Neuronal stem cell (in vitro differentiated cells): Measurements from ENCODE around the gene RNF123.

Experiments used
- DNase-seq: peaks from one replicate; pipeline ENCODE4 v3.0.0-alpha.2; 2013; ENCODE audit warnings: low spot score
- H2AFZ ChIP-seq: one replicate; pipeline ENCODE4 v1.6.1; 2013; ENCODE audit warnings: mild to moderate bottlenecking, low read length, inconsistent platforms
- H2AK5ac ChIP-seq: 2 replicates; pipeline ENCODE4 v1.6.1; 2013; ENCODE audit warnings: low read depth, mild to moderate bottlenecking, inconsistent platforms, low read length, moderate library complexity, mixed read lengths
- H2BK120ac ChIP-seq: 2 replicates; pipeline ENCODE4 v1.6.1; 2013; ENCODE audit warnings: low read depth, mild to moderate bottlenecking, inconsistent platforms, low read length, moderate library complexity, mixed read lengths
- H2BK12ac ChIP-seq: one replicate; pipeline ENCODE4 v1.6.1; 2013; ENCODE audit warnings: low read length, inconsistent platforms
- H2BK15ac ChIP-seq: 2 replicates; pipeline ENCODE4 v1.6.1; 2013; ENCODE audit warnings: mild to moderate bottlenecking, low read length, inconsistent platforms, mixed read lengths
- H2BK5ac ChIP-seq: one replicate; pipeline ENCODE4 v1.6.1; 2013; ENCODE audit warnings: inconsistent platforms, mild to moderate bottlenecking, low read length, moderate library complexity
- H3K14ac ChIP-seq: one replicate; pipeline ENCODE4 v1.6.1; 2013; ENCODE audit warnings: low read length, inconsistent platforms
- H3K18ac ChIP-seq: 2 replicates; pipeline ENCODE4 v1.6.1; 2013; ENCODE audit warnings: low read length, inconsistent platforms
- H3K23ac ChIP-seq: 2 replicates; pipeline ENCODE4 v1.6.1; 2013; ENCODE audit warnings: low read depth, mild to moderate bottlenecking, mixed read lengths, low read length, inconsistent platforms; ENCODE audit not compliant: poor library complexity
- H3K27ac ChIP-seq: replicated peaks from 3 replicates; pipeline ENCODE4 v1.5.1; 2013; ENCODE audit warnings: low read length, inconsistent platforms
- H3K27me3 ChIP-seq, 3 experiments: 2 replicates each; pipeline ENCODE4 v1.6.1; 2013; ENCODE audit warnings: low read length in 3 of 3, mild to moderate bottlenecking in 2 of 3, inconsistent platforms in 1 of 3, low read depth in 1 of 3, mixed read lengths in 1 of 3, moderate library complexity in 1 of 3; ENCODE audit not compliant: control insufficient read depth in 3 of 3, insufficient read depth in 3 of 3
- H3K36me3 ChIP-seq, 2 donors: replicated peaks in 1 of 2; 2 replicates each; pipeline ENCODE4 v1.6.1; 2013; ENCODE audit warnings: low read length in 2 of 2; ENCODE audit not compliant: control insufficient read depth in 2 of 2, insufficient read depth in 2 of 2
- H3K4ac ChIP-seq: 2 replicates; pipeline ENCODE4 v1.6.1; 2013; ENCODE audit warnings: inconsistent platforms, mild to moderate bottlenecking, low read length, moderate library complexity
- H3K4me1 ChIP-seq, 2 donors: 1 replicate in 1 of 2; 2 replicates in 1 of 2; pipeline ENCODE4 v1.6.1; 2013; ENCODE audit warnings: low read length in 2 of 2, low read depth in 1 of 2; ENCODE audit not compliant: control insufficient read depth in 2 of 2, insufficient read depth in 1 of 2
- H3K4me2 ChIP-seq: one replicate; pipeline ENCODE4 v1.6.1; 2013; ENCODE audit warnings: mild to moderate bottlenecking, low read length, inconsistent platforms; ENCODE audit not compliant: insufficient read depth, poor library complexity, severe bottlenecking
- H3K4me3 ChIP-seq, 2 donors: 2 replicates each; pipeline ENCODE4 v1.5.1; 2013; ENCODE audit warnings: low read length in 2 of 2, mild to moderate bottlenecking in 2 of 2, inconsistent platforms in 1 of 2, moderate library complexity in 1 of 2
- H3K79me1 ChIP-seq: one replicate; pipeline ENCODE4 v1.6.1; 2013; ENCODE audit warnings: low read depth, mild to moderate bottlenecking, inconsistent platforms, low read length, moderate library complexity
- H3K9ac ChIP-seq: one replicate; pipeline ENCODE4 v1.6.1; 2013; ENCODE audit warnings: mild to moderate bottlenecking, low read depth, low read length, inconsistent platforms; ENCODE audit not compliant: poor library complexity
- H3K9me3 ChIP-seq, 2 donors: replicated peaks in 1 of 2; 2 replicates each; pipeline versions ENCODE3 to v1.6.1; 2013; ENCODE audit warnings: low read length in 2 of 2, mild to moderate bottlenecking in 2 of 2, inconsistent platforms in 1 of 2, low read depth in 1 of 2, mixed read lengths in 1 of 2, moderate library complexity in 1 of 2; ENCODE audit not compliant: control insufficient read depth in 2 of 2, insufficient read depth in 1 of 2
- H4K8ac ChIP-seq: one replicate; pipeline ENCODE4 v1.6.1; 2013; ENCODE audit warnings: low read depth, mild to moderate bottlenecking, inconsistent platforms, low read length, moderate library complexity
- H4K91ac ChIP-seq: one replicate; pipeline ENCODE4 v1.6.1; 2013; ENCODE audit warnings: low read length, low read depth, mild to moderate bottlenecking, inconsistent platforms; ENCODE audit not compliant: poor library complexity
- WGBS, 2 donors: extraction: QIAGEN DNeasy Blood & Tissue Kit; methylation state at CpG; one replicate each; pipeline ENCODE4 v1.1.7; 2013; ENCODE audit warnings: missing lambda C conversion rate in 2 of 2, mixed read lengths in 1 of 2; ENCODE audit not compliant: insufficient read length in 2 of 2, insufficient replicate concordance in 1 of 2; ENCODE audit errors: extremely low coverage in 2 of 2; 5-methylcytosine and 5-hydroxymethylcytosine counted together

Gene RNF123

DNA sequence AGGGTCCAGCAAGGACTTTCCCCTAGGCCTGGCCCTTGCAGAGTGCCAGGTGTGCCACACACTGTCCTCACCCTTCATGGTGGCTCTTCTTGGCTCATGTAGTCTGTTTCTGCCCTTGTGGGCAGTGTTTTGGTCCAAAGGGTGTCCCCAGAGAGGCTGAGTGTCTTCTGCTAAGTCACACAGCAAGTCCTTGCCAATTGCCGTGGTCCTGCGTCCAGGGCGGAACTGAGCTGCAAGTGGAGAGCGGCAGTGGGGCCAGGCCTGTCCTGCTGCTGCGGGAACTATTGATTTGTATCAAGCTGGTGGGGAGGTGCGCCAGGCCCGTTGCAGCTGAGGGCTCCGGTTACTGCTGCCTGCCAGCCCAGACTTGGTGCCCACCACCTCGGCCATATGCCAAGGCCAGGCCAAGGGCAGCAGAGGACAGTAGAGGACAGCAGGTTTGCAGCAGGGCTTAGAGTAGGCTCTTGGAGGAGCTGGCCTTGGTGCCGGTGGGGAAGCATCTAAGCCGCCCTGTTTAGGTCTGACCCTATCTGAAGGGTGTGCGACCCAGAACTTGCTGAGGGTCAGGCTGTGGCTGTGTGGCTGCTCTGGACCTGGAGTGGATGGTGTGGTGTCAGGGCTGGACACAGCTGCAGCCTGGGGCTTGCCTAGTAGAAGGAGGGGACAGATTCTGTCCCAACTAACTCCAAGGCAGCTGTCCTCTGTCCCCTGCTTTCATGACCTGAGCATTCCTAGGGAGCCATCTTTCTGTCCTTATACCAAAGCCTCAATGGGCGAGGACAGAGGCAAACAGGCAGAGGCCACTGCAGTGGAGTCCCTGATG lies 25.6 kb downstream of the RNF123 start:
- Histone ChIP-seq H2BK15ac (no peak overlapping the region), H3K36me3 (peaks cover 14 to 41% of the 10 kb centered on the region in 2 donors), H3K79me1 (peaks cover 10% of the 10 kb centered on the region), H3K4me1 (peaks cover 0 to 7% of the 10 kb centered on the region in 2 donors), H2BK120ac (no peak overlapping the region), H3K14ac (peak overlapping the region; percentile 22), H2BK12ac (no peak overlapping the region), H2BK5ac (no peak overlapping the region), H4K91ac (no peak overlapping the region), H3K9me3 (peaks cover 0 to 3% of the 10 kb centered on the region in 2 donors), H3K4ac (no peak overlapping the region), H3K4me3 (peak overlapping the region in 1 of 2 donors; percentile 33), H3K18ac (no peak overlapping the region), H3K4me2 (no peak overlapping the region), H4K8ac (no peak overlapping the region), H2AK5ac (no peak overlapping the region), H2AFZ (no peak overlapping the region), H3K9ac (no peak overlapping the region), H3K23ac (peak overlapping the region; percentile 47), H3K27me3 (no peaks in the 10 kb centered on the region), H3K27ac (no peak overlapping the region)
- DNase-seq = no peak
- WGBS, 2 donors = no CpG with 5 or more reads among the region's 13 CpGs

DNA sequence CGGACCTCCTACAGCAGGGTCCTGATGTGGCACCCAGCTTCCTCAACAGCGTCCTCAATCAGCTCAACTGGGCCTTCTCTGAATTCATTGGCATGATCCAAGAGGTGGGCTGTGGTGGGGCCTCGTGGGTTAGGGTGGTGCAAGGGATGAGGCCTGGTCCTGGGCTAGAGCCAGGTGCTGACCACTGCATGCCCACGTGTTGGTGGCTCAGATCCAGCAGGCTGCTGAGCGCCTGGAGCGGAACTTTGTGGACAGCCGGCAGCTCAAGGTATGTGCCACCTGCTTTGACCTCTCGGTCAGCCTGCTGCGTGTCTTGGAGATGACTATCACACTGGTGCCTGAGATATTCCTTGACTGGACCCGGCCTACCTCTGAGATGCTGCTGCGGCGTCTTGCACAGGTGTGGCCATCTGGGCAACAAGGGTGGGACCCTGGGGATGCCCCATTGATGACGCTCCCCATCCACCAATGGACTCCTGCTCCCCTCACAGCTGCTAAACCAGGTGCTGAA lies 26.3 kb downstream of the RNF123 start:
- H3K9me3 ChIP-seq = peaks cover 0 to 3% of the 10 kb centered on the region in 2 donors
- H3K4me1 ChIP-seq = peaks cover 0 to 7% of the 10 kb centered on the region in 2 donors
- H2BK12ac ChIP-seq = no peak overlapping the region
- H3K4me3 ChIP-seq = no peak overlapping the region
- DNase-seq = no peak
- H2BK120ac ChIP-seq = no peak overlapping the region
- H3K36me3 ChIP-seq = peaks cover 15 to 46% of the 10 kb centered on the region in 2 donors
- H3K9ac ChIP-seq = peak overlapping the region; percentile 22
- H3K14ac ChIP-seq = no peak overlapping the region
- H4K8ac ChIP-seq = no peak overlapping the region
- H3K4ac ChIP-seq = no peak overlapping the region
- no peak overlapping the region for H3K27ac ChIP-seq
- H3K4me2 ChIP-seq = no peak overlapping the region
- WGBS, 2 donors = no CpG with 5 or more reads among the region's 13 CpGs
- no peak overlapping the region for H4K91ac ChIP-seq
- peak overlapping the region; percentile 52 for H3K23ac ChIP-seq
- H2AFZ ChIP-seq = no peak overlapping the region
- no peaks in the 10 kb centered on the region for H3K27me3 ChIP-seq
- no peak overlapping the region for H2BK15ac ChIP-seq
- H2AK5ac ChIP-seq = no peak overlapping the region
- no peak overlapping the region for H3K18ac ChIP-seq
- peaks cover 10% of the 10 kb centered on the region for H3K79me1 ChIP-seq
- no peak overlapping the region for H2BK5ac ChIP-seq

DNA sequence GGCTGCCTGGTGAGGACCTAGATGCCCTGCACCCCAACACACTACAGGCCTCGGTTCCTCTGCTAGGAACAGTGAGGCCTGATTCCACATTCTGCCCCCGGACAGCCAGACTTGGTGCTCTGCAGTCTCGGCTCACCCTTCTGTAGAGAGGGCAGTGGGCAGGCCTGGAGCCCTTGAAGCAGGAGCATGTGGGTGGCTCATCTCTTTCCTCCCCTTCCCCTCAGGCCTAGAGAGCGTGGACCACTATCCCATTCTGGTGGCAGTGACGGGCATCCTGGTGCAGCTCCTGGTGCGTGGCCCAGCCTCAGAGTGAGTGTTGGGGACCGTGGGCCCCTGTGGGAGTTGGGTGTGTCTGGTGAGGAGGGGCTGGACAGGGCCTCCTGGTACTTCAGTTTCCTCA lies 26.8 kb downstream of the RNF123 start:
- Histone ChIP-seq H3K4me2 (no peak overlapping the region), H3K4ac (no peak overlapping the region), H2BK12ac (no peak overlapping the region), H3K79me1 (peaks cover 10% of the 10 kb centered on the region), H3K23ac (peak overlapping the region; percentile 67), H3K4me1 (peaks cover 0 to 7% of the 10 kb centered on the region in 2 donors), H2BK120ac (peak overlapping the region; percentile 39), H3K27me3 (no peaks in the 10 kb centered on the region), H3K9me3 (peaks cover 0 to 3% of the 10 kb centered on the region in 2 donors), H4K8ac (no peak overlapping the region), H3K36me3 (peaks cover 20 to 51% of the 10 kb centered on the region in 2 donors), H2BK5ac (no peak overlapping the region), H4K91ac (no peak overlapping the region), H3K9ac (no peak overlapping the region), H3K18ac (no peak overlapping the region), H3K4me3 (no peak overlapping the region), H3K27ac (no peak overlapping the region), H2AK5ac (no peak overlapping the region), H2AFZ (no peak overlapping the region), H3K14ac (no peak overlapping the region), H2BK15ac (no peak overlapping the region)
- no CpG with 5 or more reads among the region's 7 CpGs for WGBS, 2 donors
- DNase-seq = no peak

DNA sequence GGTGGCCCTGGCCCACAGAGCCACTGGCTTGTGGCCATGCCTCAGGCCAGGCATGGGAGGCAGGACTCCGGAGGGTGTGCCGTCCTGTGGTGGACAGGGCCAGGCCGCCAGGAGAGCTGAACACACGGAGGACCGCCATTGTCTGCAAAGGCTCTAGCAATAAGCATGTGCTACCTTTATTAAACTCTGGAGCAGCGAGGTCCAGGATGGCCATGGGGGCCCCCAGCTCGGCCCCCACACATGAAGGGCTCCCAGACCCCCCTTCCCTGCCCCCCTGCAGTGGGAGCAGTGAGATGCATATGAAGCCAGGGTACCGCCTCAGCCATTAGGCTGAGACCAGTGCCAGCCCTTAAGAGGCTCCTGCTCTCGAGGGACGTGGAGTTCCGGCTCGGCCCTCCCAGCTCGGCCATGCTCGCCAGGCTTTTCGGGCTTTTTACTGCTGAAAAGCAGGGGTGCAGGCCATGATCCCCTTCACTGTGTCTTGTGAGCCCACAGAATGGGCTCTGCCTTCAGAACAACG lies 27.4 kb downstream of the RNF123 start:
- H2BK15ac ChIP-seq = no peak overlapping the region
- peaks cover 11% of the 10 kb centered on the region for H3K79me1 ChIP-seq
- H3K9me3 ChIP-seq = peaks cover 0 to 3% of the 10 kb centered on the region in 2 donors
- no peak overlapping the region for H2BK12ac ChIP-seq
- H3K4ac ChIP-seq = no peak overlapping the region
- H3K27ac ChIP-seq = no peak overlapping the region
- peaks cover 0 to 7% of the 10 kb centered on the region in 2 donors for H3K4me1 ChIP-seq
- H3K14ac ChIP-seq = no peak overlapping the region
- H3K4me2 ChIP-seq = no peak overlapping the region
- no peaks in the 10 kb centered on the region for H3K27me3 ChIP-seq
- H2AK5ac ChIP-seq = peak overlapping the region; percentile 28
- H2AFZ ChIP-seq = no peak overlapping the region
- H3K18ac ChIP-seq = no peak overlapping the region
- H2BK120ac ChIP-seq = no peak overlapping the region
- H3K23ac ChIP-seq = no peak overlapping the region
- peak overlapping the region; percentile 44 for H3K9ac ChIP-seq
- DNase-seq = no peak
- H3K4me3 ChIP-seq = no peak overlapping the region
- no peak overlapping the region for H4K91ac ChIP-seq
- H4K8ac ChIP-seq = no peak overlapping the region
- H2BK5ac ChIP-seq = no peak overlapping the region
- peaks cover 22 to 57% of the 10 kb centered on the region in 2 donors for H3K36me3 ChIP-seq
- no CpG with 5 or more reads among the region's 16 CpGs for WGBS, 2 donors
